GM12878 (cell line): ENCODE measurements around the gene SBF2. TPM values are rescaled to one million over a fixed set of nuclear protein-coding genes. Genes with fewer than 3 reads are reported as not detected.

Experiments
- ATAC-seq: fragments of 200-7000 bp; cut with Tn5 transposase; 3 replicates; pipeline ENCODE4 v1.9.1; 2020; ENCODE audit warnings: mild to moderate bottlenecking, moderate library complexity
- BruUV-seq: library from RNA; stranded (reverse); fragments of 400-500 nt; replicated peaks from 2 replicates; lab custom pipeline; 2021; lab: Mats Ljungman, UMichigan
- CTCF ChIA-PET: fragments of 300-600 bp; sonication (Branson Sonifier 250); formaldehyde crosslinking; extraction: SDS; loops from one replicate; lab custom pipeline; 2021; ENCODE audit warnings: inconsistent platforms; lab: Yijun Ruan, JAX
- POLR2A ChIA-PET: fragments of 350-600 bp; formaldehyde crosslinking; extraction: SDS; loops from one replicate; lab custom pipeline; 2021; ENCODE audit warnings: inconsistent platforms; lab: Charles Lee
- RAD21 ChIA-PET: fragments of 300-600 bp; sonication (Branson Sonifier 250); formaldehyde crosslinking; loops from one replicate; lab custom pipeline; 2023; ENCODE audit warnings: antibody characterized with exemption; ENCODE audit not compliant: unreplicated experiment; lab: Charles Lee
- SMC1A ChIA-PET: fragments of 300-600 bp; sonication (Branson Sonifier 250); formaldehyde crosslinking; loops from one replicate; lab custom pipeline; 2023; ENCODE audit not compliant: unreplicated experiment, uncharacterized antibody; lab: Charles Lee
- DNase-seq: peaks from one replicate; pipeline ENCODE4 v3.0.0-alpha.2; 2011; ENCODE audit warnings: low read depth, low spot score
- FAIRE-seq: peaks from 3 replicates; lab custom pipeline; 2011; peaks lifted over from hg19 to GRCh38; lab: Jason Lieb, UNC
- H2AFZ ChIP-seq: 2 replicates; pipeline ENCODE4 v1.6.0; 2011; ENCODE audit warnings: low read depth, low read length, control low read depth; ENCODE audit not compliant: control insufficient read depth
- H3K27ac ChIP-seq: 2 replicates; pipeline ENCODE4 v1.5.1; 2011; ENCODE audit warnings: control low read depth; ENCODE audit not compliant: control insufficient read depth, insufficient read depth
- H3K27me3 ChIP-seq, 2 experiments: replicated peaks in 1 of 2; 2 replicates each; pipeline versions ENCODE4 v1.6.0 to v1.6.1; 2011; ENCODE audit warnings: low read length in 1 of 2; ENCODE audit not compliant: control insufficient read depth in 2 of 2, insufficient read depth in 2 of 2
- H3K36me3 ChIP-seq, 2 experiments: 2 replicates each; pipeline ENCODE4 v1.5.1; 2011; ENCODE audit warnings: low read length in 1 of 2; ENCODE audit not compliant: control insufficient read depth in 2 of 2, insufficient read depth in 2 of 2
- H3K4me1 ChIP-seq: 2 replicates; pipeline ENCODE4 v1.6.1; 2011; ENCODE audit warnings: mild to moderate bottlenecking, low read length, moderate library complexity, mixed read lengths; ENCODE audit not compliant: control insufficient read depth, insufficient read depth
- H3K4me2 ChIP-seq: 2 replicates; pipeline ENCODE4 v1.6.0; 2011; ENCODE audit warnings: control low read depth; ENCODE audit not compliant: control insufficient read depth, insufficient read depth
- H3K4me3 ChIP-seq: fragments of 200-600 bp; sonication (generic); 2 replicates; pipeline ENCODE4 v1.5.1; 2016
- H3K79me2 ChIP-seq: 2 replicates; pipeline ENCODE4 v1.6.0; 2011; ENCODE audit warnings: low read length; ENCODE audit not compliant: control insufficient read depth, insufficient read depth
- H3K9ac ChIP-seq: 2 replicates; pipeline ENCODE4 v1.8.0; 2011; ENCODE audit warnings: low read length, control low read depth, mixed read lengths; ENCODE audit not compliant: control insufficient read depth, insufficient read depth
- H3K9me3 ChIP-seq: replicated peaks from 3 replicates; pipeline ENCODE4 v1.5.1; 2011; ENCODE audit warnings: mild to moderate bottlenecking, low read length; ENCODE audit not compliant: control insufficient read depth, insufficient read depth
- H4K20me1 ChIP-seq: 2 replicates; pipeline ENCODE4 v1.6.0; 2011; ENCODE audit not compliant: control insufficient read depth, insufficient read depth
- BCL11A ChIP-seq: IDR thresholded peaks from 2 replicates; pipeline ENCODE4 v1.6.1; 2011; ENCODE audit warnings: low read depth, low read length
- MEF2B ChIP-seq: fragments of 450-650 bp; IDR thresholded peaks from 2 replicates; pipeline ENCODE4 v1.6.1; 2018; ENCODE audit warnings: mild to moderate bottlenecking, moderate library complexity; ENCODE audit not compliant: partially characterized antibody, poor library complexity, severe bottlenecking
- WGBS: methylation state at CpG from one replicate; pipeline ENCODE4 v1.1.6; 2016; ENCODE audit warnings: low lambda C conversion rate; ENCODE audit not compliant: insufficient replicate concordance, insufficient coverage; ENCODE audit errors: missing lambda C conversion rate; 5-methylcytosine and 5-hydroxymethylcytosine counted together
- in situ Hi-C: fragments of 300-500 bp; cut with MboI; formaldehyde crosslinking; loops from 9 replicates; pipeline ENCODE4 v1.14.3; 2018; ENCODE audit warnings: mixed read lengths
- intact Hi-C: fragments of 100-400 bp; cut with micrococcal nuclease; formaldehyde crosslinking; loops from one replicate; pipeline ENCODE4 v1.14.2; 2022; ENCODE audit not compliant: unreplicated experiment
- polyA plus RNA-seq, 11 experiments: library from polyadenylated mRNA; depleted of rRNA in 4 of 11; unstranded in 6 of 11; stranded (reverse) in 5 of 11; fragments of >200 nt; fragmentation: Nextera tagmentation in 4 of 11; fragmentation: Illumina TruSeq in 1 of 11; extraction: Ambion mirVana in 4 of 11; extraction: Trizol in 1 of 11; gene quantifications; 1 replicate in 1 of 11; 2 replicates in 10 of 11; pipeline versions ENCODE4 v1.2.1 to v1.2.3, GENCODE V29; 2011 to 2016; ENCODE audit warnings: inconsistent platforms in 2 of 11, missing spikeins in 2 of 11, low read depth in 1 of 11
- total RNA-seq, 4 experiments: library from RNA; depleted of rRNA in 3 of 4; stranded (reverse); fragments of >200 nt in 3 of 4; fragmentation: Illumina TruSeq in 1 of 4; extraction: Trizol in 1 of 4; gene quantifications; 2 replicates each; pipeline versions ENCODE4 v1.2.1 to v1.2.3, GENCODE V29; 2013 to 2021
- TF ChIP-seq, protein P1 (sequence below): fragments of 150-350 bp; IDR thresholded peaks from 2 replicates; pipeline ENCODE4 v1.6.1; 2014; ENCODE audit warnings: mild to moderate bottlenecking, low read depth, low read length
- TF ChIP-seq, protein P2 (sequence below): fragments of 450-650 bp; IDR thresholded peaks from 2 replicates; pipeline ENCODE4 v1.6.1; 2017; ENCODE audit warnings: mild to moderate bottlenecking, moderate library complexity

Gene SBF2
- total and polyA plus RNA-seq, 10 of the 15 experiments (the other 5 are each of a cell fraction or from before 2014, with no cell fraction given) = 0.24 to 2.3 (median 1.1) TPM

DNA sequence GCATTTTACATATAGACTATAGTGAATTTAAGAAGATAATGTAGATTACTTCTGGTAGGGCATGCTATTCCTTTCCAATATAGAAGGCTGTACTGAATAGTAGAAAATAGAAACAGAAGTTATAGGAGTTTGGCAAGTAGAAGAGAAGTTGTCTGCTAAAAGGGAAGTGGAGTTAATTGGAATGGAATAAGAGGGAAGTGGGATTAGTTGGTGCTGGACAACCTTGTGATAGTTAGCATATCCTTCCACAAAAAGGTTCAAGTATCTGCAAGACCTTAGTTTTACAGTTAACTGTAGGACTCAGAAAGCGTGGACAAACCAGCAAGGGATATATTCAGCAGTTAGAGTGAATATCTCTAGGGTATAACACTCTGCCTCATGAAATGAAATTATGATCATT is 444.6 kb downstream of the SBF2 start (continued):
- no peak for TF ChIP-seq MEF2B
- TF ChIP-seq, all 136 proteins: peak for 0

DNA sequence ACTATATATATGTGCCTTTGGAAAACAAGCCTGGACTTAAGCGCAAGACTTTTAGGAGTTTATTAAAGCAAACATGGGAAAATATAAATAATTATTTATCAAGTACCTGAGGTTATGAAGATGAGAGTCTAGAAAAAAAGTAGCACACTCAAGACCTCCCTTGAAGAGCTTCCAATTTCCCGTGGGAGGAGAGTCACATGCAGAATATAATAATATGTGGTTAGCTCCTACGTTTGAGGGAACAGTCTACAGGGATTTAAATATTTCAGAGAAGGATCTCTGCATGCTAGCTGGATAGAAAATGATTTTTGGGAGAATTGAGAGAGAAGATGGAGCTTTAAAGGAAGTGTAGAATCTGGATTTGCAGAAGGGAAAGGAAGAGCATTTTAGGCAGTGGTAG is 446.4 kb downstream of the SBF2 start:
- no peaks in the 10 kb centered on the region for H3K4me1 ChIP-seq
- no TSS peak for BruUV-seq
- POLR2A ChIA-PET = no interaction called here
- no peak overlapping the region for H3K9ac ChIP-seq
- H4K20me1 ChIP-seq = no peaks in the 10 kb centered on the region
- no peaks in the 10 kb centered on the region for H3K9me3 ChIP-seq
- no peaks in the 10 kb centered on the region for H3K36me3 ChIP-seq
- H3K4me2 ChIP-seq = no peak overlapping the region
- ATAC-seq (no peak), FAIRE-seq (no peak), DNase-seq (no peak)
- in situ Hi-C loops (no loop called here), intact Hi-C loops (no loop called here)
- no peak overlapping the region for H3K27ac ChIP-seq
- no peak for TF ChIP-seq BCL11A
- TF ChIP-seq, protein P1, sequence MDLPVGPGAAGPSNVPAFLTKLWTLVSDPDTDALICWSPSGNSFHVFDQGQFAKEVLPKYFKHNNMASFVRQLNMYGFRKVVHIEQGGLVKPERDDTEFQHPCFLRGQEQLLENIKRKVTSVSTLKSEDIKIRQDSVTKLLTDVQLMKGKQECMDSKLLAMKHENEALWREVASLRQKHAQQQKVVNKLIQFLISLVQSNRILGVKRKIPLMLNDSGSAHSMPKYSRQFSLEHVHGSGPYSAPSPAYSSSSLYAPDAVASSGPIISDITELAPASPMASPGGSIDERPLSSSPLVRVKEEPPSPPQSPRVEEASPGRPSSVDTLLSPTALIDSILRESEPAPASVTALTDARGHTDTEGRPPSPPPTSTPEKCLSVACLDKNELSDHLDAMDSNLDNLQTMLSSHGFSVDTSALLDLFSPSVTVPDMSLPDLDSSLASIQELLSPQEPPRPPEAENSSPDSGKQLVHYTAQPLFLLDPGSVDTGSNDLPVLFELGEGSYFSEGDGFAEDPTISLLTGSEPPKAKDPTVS = no peak
- TF ChIP-seq, protein P2, sequence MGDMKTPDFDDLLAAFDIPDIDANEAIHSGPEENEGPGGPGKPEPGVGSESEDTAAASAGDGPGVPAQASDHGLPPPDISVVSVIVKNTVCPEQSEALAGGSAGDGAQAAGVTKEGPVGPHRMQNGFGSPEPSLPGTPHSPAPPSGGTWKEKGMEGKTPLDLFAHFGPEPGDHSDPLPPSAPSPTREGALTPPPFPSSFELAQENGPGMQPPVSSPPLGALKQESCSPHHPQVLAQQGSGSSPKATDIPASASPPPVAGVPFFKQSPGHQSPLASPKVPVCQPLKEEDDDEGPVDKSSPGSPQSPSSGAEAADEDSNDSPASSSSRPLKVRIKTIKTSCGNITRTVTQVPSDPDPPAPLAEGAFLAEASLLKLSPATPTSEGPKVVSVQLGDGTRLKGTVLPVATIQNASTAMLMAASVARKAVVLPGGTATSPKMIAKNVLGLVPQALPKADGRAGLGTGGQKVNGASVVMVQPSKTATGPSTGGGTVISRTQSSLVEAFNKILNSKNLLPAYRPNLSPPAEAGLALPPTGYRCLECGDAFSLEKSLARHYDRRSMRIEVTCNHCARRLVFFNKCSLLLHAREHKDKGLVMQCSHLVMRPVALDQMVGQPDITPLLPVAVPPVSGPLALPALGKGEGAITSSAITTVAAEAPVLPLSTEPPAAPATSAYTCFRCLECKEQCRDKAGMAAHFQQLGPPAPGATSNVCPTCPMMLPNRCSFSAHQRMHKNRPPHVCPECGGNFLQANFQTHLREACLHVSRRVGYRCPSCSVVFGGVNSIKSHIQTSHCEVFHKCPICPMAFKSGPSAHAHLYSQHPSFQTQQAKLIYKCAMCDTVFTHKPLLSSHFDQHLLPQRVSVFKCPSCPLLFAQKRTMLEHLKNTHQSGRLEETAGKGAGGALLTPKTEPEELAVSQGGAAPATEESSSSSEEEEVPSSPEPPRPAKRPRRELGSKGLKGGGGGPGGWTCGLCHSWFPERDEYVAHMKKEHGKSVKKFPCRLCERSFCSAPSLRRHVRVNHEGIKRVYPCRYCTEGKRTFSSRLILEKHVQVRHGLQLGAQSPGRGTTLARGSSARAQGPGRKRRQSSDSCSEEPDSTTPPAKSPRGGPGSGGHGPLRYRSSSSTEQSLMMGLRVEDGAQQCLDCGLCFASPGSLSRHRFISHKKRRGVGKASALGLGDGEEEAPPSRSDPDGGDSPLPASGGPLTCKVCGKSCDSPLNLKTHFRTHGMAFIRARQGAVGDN = no peak
- CTCF ChIA-PET = interaction anchor here (0.7 kb wide), 1 partner anchor 415 kb away, joined by 3 read pairs; no protein-coding TSS in a partner anchor
- no peak overlapping the region for H2AFZ ChIP-seq
- RAD21 ChIA-PET = no interaction called here
- WGBS = 24% methylated on average over 3 of the region's 3 CpGs
- no peak overlapping the region for H3K4me3 ChIP-seq
- SMC1A ChIA-PET = no interaction called here
- no peaks in the 10 kb centered on the region for H3K79me2 ChIP-seq
- H3K27me3 ChIP-seq = no peaks in the 10 kb centered on the region
